C4-2B (cell line): Measurements from ENCODE around the gene ALKBH5.

ENCODE experiments used
- H3K27ac ChIP-seq: fragments of 450-650 bp; 2 replicates; pipeline ENCODE4 v1.5.1; 2017
- CTCF ChIP-seq: fragments of 450-650 bp; conservative IDR thresholded peaks from 2 replicates; pipeline ENCODE4 v1.5.1; 2017; ENCODE audit warnings: mild to moderate bottlenecking
- ZFX ChIP-seq: fragments of 450-650 bp; IDR thresholded peaks from 2 replicates; pipeline ENCODE4 v1.6.1; 2017

Gene ALKBH5

DNA sequence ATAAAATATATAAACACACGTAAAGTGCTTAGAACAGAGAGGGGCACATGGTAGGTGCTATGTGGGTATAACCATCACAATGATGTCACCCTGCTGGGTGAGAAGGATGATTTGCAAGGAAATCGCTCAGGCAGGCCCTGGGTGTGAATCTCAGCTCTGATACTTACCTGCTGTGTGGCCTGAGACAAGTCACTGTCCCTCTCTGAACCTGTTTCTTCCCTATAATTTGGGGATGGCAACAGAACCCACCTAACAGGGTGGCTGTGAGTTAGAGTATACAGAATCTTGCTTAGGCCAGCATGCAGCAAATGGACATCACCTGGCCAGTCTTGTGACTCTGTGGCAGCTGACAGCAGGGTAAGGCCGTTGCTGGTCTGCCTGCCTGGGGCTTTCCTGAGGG is 36.6 kb upstream of the ALKBH5 start:
- no peak overlapping the region for H3K27ac ChIP-seq
- TF ChIP-seq ZFX (no peak), CTCF (no peak)

DNA sequence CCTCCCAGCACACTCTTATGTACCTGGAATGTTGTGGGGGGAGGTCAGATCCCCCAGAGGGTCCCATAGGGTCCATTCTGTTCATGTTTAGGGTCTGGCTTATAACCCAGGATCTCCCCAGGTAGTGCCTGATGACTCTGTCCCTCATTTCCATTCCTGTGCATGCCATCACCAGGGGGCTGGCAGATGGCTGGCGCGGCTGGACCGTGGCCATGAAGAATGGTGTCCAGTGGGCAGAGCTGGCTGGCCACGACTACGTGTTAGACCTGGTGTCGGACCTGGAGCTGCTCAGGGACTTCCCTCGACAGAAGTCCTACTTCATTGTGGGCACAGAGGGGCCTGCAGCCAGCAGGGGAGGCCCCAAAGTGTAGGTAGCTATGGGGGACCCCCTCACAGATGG is 35.0 kb upstream of the ALKBH5 start:
- no peak for TF ChIP-seq ZFX
- TF ChIP-seq CTCF = no peak
- H3K27ac ChIP-seq = no peak overlapping the region

- TF ChIP-seq ZFX = no peak
- no peak for TF ChIP-seq CTCF
- H3K27ac ChIP-seq = no peak overlapping the region
Measured at GRCh38 chr17:18151290-18151689, 32.3 kb upstream of the ALKBH5 start.

DNA sequence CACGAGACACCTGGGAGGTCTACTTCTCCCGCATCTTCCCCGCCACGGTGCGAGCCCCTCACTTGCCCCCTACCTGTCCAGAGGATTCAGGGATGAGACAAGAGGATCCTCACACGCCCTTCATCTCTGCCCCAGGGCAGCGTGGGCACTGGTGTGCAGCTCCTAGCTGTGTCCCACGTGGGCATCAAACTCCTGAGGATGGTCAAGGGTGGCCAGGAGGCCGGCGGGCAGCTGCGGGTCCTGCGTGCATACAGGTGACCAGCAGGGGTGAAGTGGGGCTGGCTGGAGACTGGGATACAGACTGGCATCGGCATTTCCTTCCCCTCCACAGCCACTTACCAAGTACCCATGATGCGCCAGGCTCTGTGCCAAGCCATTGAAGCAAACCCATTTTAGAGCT is 28.4 kb upstream of the ALKBH5 start:
- TF ChIP-seq CTCF = no peak
- no peak for TF ChIP-seq ZFX
- no peak overlapping the region for H3K27ac ChIP-seq

GRCh38 chr17:18156171-18156975 is 27.3 kb upstream of the ALKBH5 start:
- no peak overlapping the region for H3K27ac ChIP-seq
- no peak for TF ChIP-seq CTCF
- TF ChIP-seq ZFX = no peak

- no peak overlapping the region for H3K27ac ChIP-seq
- TF ChIP-seq ZFX (no peak), CTCF (no peak)
Measured at GRCh38 chr17:18156976-18157280, 26.7 kb upstream of the ALKBH5 start.

GRCh38 chr17:18157354-18157985 is 26.2 kb upstream of the ALKBH5 start:
- TF ChIP-seq CTCF (no peak), ZFX (no peak)

More at GRCh38 chr17:18157354-18157985, 26.2 kb upstream of the ALKBH5 start:
- no peak overlapping the region for H3K27ac ChIP-seq
